Measurements from ENCODE around the gene OCLN. TPM values are rescaled to one million over a fixed set of nuclear protein-coding genes. Genes with fewer than 3 reads are reported as not detected.
"Not testable (repeated sequence)": the region's sequence is repeated elsewhere in the genome, so short reads cannot be mapped to it uniquely, and the experiment has no call there.

Gene OCLN
- total RNA-seq, 1 experiment from 2014 or later: 33.3 TPM

DNA sequence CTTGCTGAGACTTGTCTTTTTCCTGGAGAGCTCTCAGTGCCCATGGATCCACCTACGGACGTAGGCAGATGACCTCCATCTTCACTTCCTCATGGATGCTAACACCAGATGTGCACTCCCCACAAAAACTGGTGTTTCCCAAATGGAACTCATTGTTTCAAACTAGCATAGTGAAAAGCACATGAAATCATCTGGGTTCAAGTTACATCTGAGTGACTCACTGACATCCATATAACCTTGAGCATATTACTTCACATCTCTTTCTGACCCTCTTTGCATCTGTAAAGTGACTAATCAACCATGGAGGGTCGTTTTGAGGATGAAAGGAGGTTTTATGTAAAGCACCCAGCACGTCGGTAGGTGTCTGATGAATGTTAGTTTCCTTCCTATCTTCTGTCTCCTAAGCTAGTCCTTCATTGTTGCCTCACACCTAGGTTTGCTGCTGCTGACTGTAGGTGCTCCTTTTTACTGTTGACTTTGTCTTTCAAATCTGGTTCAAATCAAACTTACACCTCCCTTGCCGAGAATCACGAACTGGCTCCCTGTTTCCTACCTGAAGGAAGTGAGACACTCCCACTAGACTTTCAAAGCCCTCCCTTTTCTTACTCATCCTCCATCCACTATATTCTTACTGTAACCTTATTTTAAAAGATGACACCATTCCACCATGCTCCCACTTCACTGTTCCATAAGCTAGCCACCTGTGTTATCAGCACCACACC is 10.3 kb downstream of the OCLN start:
- no peaks in the 10 kb centered on the region for H3K27me3 ChIP-seq (ENCODE audit: control insufficient read depth, insufficient read depth, low read length)
- peaks cover 8% of the 10 kb centered on the region for H3K36me3 ChIP-seq (replicated peaks; ENCODE audit: control insufficient read depth, insufficient read depth, low read length)
- peak; percentile 18 for DNase-seq
- no peak overlapping the region for H3K4me3 ChIP-seq (ENCODE audit: insufficient read depth, low read depth, low read length)

DNA sequence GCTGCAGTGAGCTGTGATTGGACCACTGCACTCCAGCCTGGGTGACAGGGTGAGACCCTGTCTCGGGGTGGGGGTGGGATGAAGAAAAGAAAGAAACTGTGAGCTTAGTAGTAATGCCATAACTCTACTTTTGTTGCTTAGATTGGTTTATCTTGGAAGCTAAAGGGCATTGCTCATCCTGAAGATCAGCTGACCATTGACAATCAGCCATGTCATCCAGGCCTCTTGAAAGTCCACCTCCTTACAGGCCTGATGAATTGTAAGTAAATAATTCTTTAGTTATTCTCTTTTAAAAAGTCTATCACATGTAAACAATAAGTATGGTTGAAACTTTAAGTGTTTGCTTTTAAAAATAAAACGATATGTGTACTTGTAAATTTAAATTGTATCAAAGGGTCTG is 11.4 kb downstream of the OCLN start:
- Histone ChIP-seq H3K27me3 (ENCODE audit: control insufficient read depth, insufficient read depth, low read length) (no peaks in the 10 kb centered on the region), H3K36me3 (replicated peaks; ENCODE audit: control insufficient read depth, insufficient read depth, low read length) (peaks cover 9% of the 10 kb centered on the region), H3K4me3 (ENCODE audit: insufficient read depth, low read depth, low read length) (no peak overlapping the region)
- no peak for DNase-seq

DNA sequence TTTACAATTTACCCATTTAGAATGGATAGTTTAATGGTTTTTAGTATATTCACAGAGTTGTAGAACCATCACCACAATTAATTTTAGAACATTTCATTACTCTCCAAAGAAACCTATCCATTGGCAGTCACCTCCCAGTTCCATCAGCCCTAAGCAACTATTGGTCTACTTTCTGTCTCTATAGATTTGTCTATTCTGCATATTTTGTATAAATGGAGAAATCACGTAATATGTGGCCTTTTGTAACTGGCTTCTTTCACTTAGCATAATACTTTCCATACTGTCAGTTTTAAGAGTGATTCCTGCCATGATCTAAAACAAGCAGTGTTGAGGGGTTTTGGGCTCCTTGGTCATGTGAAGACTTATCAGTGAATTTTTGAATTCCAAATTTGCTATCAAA is 12.7 kb downstream of the OCLN start:
- no peaks in the 10 kb centered on the region for H3K27me3 ChIP-seq (ENCODE audit: control insufficient read depth, insufficient read depth, low read length)
- no peak for DNase-seq
- H3K36me3 ChIP-seq (replicated peaks; ENCODE audit: control insufficient read depth, insufficient read depth, low read length): peaks cover 11% of the 10 kb centered on the region
- no peak overlapping the region for H3K4me3 ChIP-seq (ENCODE audit: insufficient read depth, low read depth, low read length)

DNA sequence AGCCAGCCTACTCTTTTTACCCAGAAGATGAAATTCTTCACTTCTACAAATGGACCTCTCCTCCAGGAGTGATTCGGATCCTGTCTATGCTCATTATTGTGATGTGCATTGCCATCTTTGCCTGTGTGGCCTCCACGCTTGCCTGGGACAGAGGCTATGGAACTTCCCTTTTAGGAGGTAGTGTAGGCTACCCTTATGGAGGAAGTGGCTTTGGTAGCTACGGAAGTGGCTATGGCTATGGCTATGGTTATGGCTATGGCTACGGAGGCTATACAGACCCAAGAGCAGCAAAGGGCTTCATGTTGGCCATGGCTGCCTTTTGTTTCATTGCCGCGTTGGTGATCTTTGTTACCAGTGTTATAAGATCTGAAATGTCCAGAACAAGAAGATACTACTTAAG is 16.6 kb downstream of the OCLN start:
- Histone ChIP-seq H3K27me3 (ENCODE audit: control insufficient read depth, insufficient read depth, low read length) (no peaks in the 10 kb centered on the region), H3K36me3 (replicated peaks; ENCODE audit: control insufficient read depth, insufficient read depth, low read length) (peaks cover 11% of the 10 kb centered on the region), H3K4me3 (ENCODE audit: insufficient read depth, low read depth, low read length) (no peak overlapping the region)
- DNase-seq: no peak

DNA sequence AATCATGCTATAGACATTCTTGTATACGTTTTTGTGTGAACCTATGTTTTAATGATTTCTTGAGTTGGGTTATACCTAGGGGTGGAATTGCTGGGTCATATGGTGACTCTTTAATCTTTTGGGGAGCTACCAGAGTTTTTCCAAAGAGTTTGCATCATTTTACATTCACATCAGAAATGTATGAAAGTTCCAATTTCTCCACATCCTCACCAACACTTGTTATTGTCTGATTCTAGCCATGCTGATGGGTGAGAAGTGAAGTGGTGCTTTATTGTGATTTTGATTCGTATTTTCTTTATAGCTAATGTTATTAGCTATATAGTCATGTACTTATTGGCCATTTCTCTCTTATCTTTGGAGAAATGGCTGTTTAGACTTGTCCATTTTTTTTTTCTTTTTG is 18.1 kb downstream of the OCLN start:
- DNase-seq: no peak
- Histone ChIP-seq H3K27me3 (ENCODE audit: control insufficient read depth, insufficient read depth, low read length) (no peaks in the 10 kb centered on the region), H3K36me3 (replicated peaks; ENCODE audit: control insufficient read depth, insufficient read depth, low read length) (peaks cover 9% of the 10 kb centered on the region), H3K4me3 (ENCODE audit: insufficient read depth, low read depth, low read length) (no peak overlapping the region)

DNA sequence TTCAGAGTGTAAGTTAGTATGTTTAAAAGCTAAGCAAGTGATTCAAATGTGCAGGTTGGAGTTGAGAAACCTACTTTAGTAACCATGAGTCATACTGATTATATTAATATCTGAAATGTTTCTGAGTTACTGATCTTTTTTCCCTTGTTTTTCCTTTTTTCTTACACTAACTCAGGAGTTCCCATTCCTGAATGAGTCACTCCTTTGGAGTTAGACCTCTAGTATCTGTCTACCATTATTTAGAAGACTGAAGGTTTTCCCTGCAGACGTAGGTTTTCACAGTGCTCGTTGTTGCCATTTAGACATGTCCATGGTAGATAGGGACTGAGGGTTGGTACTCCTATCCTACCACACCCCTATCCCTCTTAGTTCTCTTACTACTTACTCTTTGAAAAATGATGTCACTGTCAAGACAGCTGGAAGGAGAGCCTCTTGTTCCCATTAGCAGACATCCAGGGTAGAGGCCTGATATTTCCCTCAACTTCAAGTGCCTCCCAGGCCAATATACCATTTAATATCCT is 20.2 kb downstream of the OCLN start:
- Histone ChIP-seq H3K36me3 (replicated peaks; ENCODE audit: control insufficient read depth, insufficient read depth, low read length) (peaks cover 3% of the 10 kb centered on the region), H3K4me3 (ENCODE audit: insufficient read depth, low read depth, low read length) (no peak overlapping the region), H3K27me3 (ENCODE audit: control insufficient read depth, insufficient read depth, low read length) (no peaks in the 10 kb centered on the region)
- no peak for DNase-seq

DNA sequence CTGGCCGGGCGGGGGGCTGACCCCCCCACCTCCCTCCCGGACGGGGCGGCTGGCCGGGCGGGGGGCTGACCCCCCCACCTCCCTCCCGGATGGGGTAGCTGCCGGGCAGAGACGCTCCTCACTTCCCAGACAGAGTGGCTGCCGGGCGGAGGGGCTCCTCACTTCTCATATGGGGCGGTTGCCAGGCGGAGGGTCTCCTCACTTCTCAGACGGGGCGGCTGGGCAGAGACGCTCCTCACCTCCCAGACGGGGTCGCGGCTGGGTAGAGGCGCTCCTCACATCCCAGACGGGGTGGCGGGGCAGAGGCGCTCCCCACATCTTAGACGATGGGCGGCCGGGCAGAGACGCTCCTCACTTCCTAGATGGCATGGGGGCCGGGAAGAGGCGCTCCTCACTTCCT is 23.0 kb downstream of the OCLN start:
- not testable (repeated sequence) for H3K4me3 ChIP-seq (ENCODE audit: insufficient read depth, low read depth, low read length); DNase-seq; H3K36me3 ChIP-seq (replicated peaks; ENCODE audit: control insufficient read depth, insufficient read depth, low read length); H3K27me3 ChIP-seq (ENCODE audit: control insufficient read depth, insufficient read depth, low read length)

DNA sequence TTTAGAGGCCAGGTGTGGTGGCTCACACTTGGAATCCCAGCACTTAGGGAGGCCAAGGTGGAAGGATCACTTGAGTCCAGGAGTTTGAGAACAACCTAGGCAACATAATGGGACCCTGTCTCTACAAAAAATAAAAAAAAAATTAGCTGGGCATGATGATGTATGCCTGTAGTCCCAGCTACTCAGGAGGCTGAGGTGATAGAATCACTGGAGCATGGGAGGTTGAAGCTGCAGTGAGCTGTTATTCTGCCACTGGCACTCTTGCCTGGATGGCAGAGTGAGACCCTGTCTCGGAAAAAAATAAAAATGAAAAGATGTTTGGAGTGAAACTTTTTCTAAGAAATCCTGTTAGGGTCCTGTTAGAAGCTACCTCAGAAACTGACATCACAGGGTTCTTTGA is 24.2 kb downstream of the OCLN start:
- no peaks in the 10 kb centered on the region; the same call in 1 of the 2 replicates for H3K36me3 ChIP-seq (replicated peaks; ENCODE audit: control insufficient read depth, insufficient read depth, low read length)
- H3K27me3 ChIP-seq (ENCODE audit: control insufficient read depth, insufficient read depth, low read length): no peaks in the 10 kb centered on the region
- DNase-seq: no peak
- no peak overlapping the region for H3K4me3 ChIP-seq (ENCODE audit: insufficient read depth, low read depth, low read length)

DNA sequence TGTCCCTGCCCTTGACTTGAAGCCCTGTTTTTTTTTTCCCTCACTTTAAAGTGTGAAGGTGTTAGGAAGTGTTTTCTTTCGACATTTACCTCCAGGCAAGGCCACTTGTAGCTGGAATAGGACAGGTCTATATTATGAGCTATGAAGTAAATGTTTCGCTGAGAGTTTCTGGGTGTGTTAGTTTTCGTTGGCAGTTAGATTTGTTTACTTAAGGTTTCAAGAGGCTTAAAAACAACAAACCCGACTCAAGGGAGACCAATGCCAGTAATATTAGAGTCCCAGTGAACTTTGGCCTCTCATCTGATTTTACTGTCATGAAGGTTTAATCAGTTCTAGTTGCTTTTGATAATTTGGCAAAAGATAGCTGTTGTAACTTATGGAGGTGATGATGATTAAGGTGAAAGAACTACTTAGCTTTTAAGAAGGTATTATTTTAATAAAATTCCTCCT is 25.2 kb downstream of the OCLN start:
- Histone ChIP-seq H3K27me3 (ENCODE audit: control insufficient read depth, insufficient read depth, low read length) (no peaks in the 10 kb centered on the region), H3K4me3 (ENCODE audit: insufficient read depth, low read depth, low read length) (no peak overlapping the region), H3K36me3 (replicated peaks; ENCODE audit: control insufficient read depth, insufficient read depth, low read length) (no peaks in the 10 kb centered on the region; the same call in 1 of the 2 replicates)
- DNase-seq: no peak

DNA sequence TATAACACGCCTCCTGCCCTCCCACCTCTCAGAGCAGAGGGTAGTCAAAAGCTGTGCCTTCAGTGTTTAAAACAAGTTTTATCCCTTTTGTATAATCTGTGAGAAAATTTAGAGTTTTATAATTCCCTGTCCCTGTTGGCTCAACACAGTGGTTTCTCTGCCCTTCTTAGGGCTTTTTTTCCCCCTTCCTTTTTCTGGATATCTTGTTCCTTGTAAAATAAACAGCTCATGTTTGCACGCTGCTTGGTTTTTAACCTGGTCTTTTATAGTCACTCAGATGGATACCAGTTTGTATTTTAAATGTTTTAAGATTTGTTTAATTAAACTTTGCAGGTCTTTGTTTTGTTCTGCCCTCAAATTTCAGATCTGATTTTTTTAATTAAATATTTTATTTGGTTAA is 26.7 kb downstream of the OCLN start:
- Histone ChIP-seq H3K36me3 (replicated peaks; ENCODE audit: control insufficient read depth, insufficient read depth, low read length) (no peaks in the 10 kb centered on the region), H3K27me3 (ENCODE audit: control insufficient read depth, insufficient read depth, low read length) (no peaks in the 10 kb centered on the region), H3K4me3 (ENCODE audit: insufficient read depth, low read depth, low read length) (no peak overlapping the region)
- DNase-seq: no peak

DNA sequence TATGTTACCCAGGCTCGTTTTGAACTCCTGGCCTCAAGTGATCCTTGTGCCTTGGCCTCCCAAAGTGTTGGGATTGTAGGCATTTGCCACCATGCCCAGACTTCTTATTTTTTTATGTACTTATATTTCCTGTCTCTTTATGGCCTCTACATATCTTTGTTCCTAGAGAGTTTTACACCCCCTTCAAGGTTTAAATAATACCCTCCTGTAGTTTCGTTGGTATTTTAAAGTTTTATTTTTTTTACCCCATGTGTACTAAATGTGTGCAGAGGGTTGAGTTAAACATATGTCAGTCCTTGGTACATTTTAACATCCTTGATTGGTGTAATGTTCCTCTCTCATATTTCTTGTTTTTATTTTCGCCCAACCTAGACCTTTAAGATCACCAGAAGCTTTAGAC is 29.4 kb downstream of the OCLN start:
- Histone ChIP-seq H3K36me3 (replicated peaks; ENCODE audit: control insufficient read depth, insufficient read depth, low read length) (no peaks in the 10 kb centered on the region; the same call in none of the 2 replicates), H3K4me3 (ENCODE audit: insufficient read depth, low read depth, low read length) (no peak overlapping the region), H3K27me3 (ENCODE audit: control insufficient read depth, insufficient read depth, low read length) (no peaks in the 10 kb centered on the region)
- DNase-seq: no peak

DNA sequence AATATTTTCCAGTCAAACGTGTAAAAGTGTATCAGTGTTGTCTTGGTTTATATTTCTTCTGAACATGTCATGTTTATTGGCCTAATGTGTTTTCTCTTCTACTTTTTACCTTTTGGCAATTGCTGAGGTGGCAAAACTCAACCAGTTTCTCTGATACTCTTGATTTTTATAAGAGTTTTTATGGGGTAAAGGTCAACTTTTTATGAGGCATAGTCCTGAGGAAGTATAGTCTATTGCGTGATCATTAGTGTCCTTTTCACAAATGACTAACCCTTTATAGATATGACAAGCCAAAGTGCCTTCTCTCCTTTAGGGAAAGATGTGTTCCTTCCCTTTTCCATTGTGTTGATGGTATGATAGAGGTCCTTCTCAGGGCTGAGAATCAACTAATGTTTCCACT is 32.9 kb downstream of the OCLN start:
- Histone ChIP-seq H3K27me3 (ENCODE audit: control insufficient read depth, insufficient read depth, low read length) (no peaks in the 10 kb centered on the region), H3K4me3 (ENCODE audit: insufficient read depth, low read depth, low read length) (no peak overlapping the region), H3K36me3 (replicated peaks; ENCODE audit: control insufficient read depth, insufficient read depth, low read length) (no peaks in the 10 kb centered on the region; the same call in none of the 2 replicates)
- DNase-seq: no peak

DNA sequence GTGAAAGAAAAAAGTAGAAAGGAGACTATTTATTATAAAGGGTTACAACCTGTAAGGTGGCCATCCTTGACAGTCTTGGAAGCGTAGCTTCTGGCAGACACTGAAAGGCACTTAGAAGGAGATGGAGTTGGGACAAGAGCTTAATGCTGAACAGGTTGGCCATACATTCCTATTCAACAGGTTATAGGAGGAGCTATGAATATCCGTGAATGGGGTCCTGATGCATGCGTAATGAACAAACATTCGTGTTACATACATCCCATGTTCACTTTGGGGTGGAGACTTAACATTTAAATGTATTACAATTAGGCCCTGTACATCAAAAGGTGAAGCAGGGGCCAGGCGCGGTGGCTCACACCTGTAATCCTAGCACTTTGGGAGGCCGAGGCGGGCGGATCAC is 34.1 kb downstream of the OCLN start:
- Histone ChIP-seq H3K4me3 (ENCODE audit: insufficient read depth, low read depth, low read length) (no peak overlapping the region), H3K27me3 (ENCODE audit: control insufficient read depth, insufficient read depth, low read length) (no peaks in the 10 kb centered on the region), H3K36me3 (replicated peaks; ENCODE audit: control insufficient read depth, insufficient read depth, low read length) (no peaks in the 10 kb centered on the region; the same call in none of the 2 replicates)
- no peak for DNase-seq

DNA sequence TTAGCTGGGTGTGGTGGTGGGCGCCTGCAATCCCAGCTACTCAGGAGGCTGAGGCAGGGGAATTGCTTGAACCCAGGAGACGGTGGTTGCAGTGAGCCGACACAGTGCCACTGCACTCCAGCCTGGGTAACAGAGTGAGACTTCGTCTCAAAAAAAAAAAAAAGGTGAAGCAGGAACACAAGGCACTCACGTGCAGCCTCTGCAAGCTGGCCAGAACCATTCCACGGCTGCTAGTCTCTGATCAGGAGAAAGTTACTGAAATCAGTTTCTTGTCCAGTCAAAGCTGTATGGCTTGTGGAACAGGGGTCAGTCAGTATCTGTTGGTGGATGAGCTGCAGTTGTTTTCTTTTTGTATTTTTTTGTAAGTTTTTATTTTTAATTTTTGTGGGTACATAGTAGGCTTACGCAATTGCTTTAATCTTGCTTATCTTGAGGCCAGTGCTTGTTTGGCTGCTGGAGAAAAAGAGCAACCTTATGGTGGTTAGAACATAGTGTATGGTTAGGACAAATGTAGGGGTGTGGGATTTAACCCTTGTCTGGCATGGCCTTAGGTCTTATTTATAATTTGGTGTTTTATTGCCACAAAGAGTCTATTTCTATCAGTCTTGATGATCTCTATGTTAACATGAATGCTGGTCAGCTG is 34.7 kb downstream of the OCLN start:
- no peaks in the 10 kb centered on the region for H3K27me3 ChIP-seq (ENCODE audit: control insufficient read depth, insufficient read depth, low read length)
- H3K36me3 ChIP-seq (replicated peaks; ENCODE audit: control insufficient read depth, insufficient read depth, low read length): no peaks in the 10 kb centered on the region; the same call in none of the 2 replicates
- no peak for DNase-seq
- H3K4me3 ChIP-seq (ENCODE audit: insufficient read depth, low read depth, low read length): no peak overlapping the region

DNA sequence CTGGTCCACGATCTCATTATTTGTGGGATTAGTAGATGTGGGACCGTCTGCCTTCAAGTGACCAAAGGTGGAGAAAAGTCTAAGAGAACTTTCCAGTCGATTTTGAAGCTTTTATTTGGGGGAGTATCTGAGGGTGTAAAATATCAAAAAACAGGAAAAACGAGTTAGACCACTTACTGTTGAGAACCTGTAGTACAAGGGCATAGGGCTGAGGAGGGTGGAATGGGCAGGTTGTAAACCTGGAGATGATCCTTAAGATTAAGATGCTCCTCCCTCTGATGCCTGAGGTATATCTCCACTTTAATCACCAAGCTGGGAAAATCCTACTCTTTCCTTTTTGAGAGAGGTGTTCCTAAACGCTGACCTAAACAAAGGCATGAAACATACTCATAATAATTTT is 35.4 kb downstream of the OCLN start:
- no peak overlapping the region for H3K4me3 ChIP-seq (ENCODE audit: insufficient read depth, low read depth, low read length)
- DNase-seq: peak; percentile 24

More for the DNA sequence above, 35.4 kb downstream of the OCLN start:
- no peaks in the 10 kb centered on the region; the same call in none of the 2 replicates for H3K36me3 ChIP-seq (replicated peaks; ENCODE audit: control insufficient read depth, insufficient read depth, low read length)
- no peaks in the 10 kb centered on the region for H3K27me3 ChIP-seq (ENCODE audit: control insufficient read depth, insufficient read depth, low read length)

All from H7 (cell line).